DLD1 (cell line): ENCODE data around the gene CRELD1.
"Not testable (repeated sequence)": the region's sequence is repeated elsewhere in the genome, so short reads cannot be mapped to it uniquely, and the experiment has no call there.

ENCODE experiments used
- in situ Hi-C: cut with HindIII; loops from 2 replicates; pipeline ENCODE4 v1.10.0; 2017; ENCODE audit warnings: low sequenced_read_pairs

CRELD1 gene

GRCh38 chr3:9933561-9934234 lies at the start of gene CRELD1:
Gene CRELD1 (plus strand): TSS chr3:9933834. CDS start chr3:9934439, 605 bp downstream.
- in situ Hi-C loops = no loop called here

- in situ Hi-C loops = no loop called here
Observed at GRCh38 chr3:9884555-9885165, 49.0 kb upstream of the CRELD1 start.

GRCh38 chr3:9886328-9886727 lies 47.3 kb upstream of the CRELD1 start:
- in situ Hi-C loops = no loop called here

GRCh38 chr3:9887480-9887879 lies 46.2 kb upstream of the CRELD1 start:
- in situ Hi-C loops = no loop called here

GRCh38 chr3:9888540-9888939 lies 45.1 kb upstream of the CRELD1 start:
- in situ Hi-C loops = no loop called here

GRCh38 chr3:9889405-9889804 lies 44.2 kb upstream of the CRELD1 start:
- in situ Hi-C loops = no loop called here

GRCh38 chr3:9890249-9891071 lies 43.2 kb upstream of the CRELD1 start, which contains the start of gene JAGN1:
Gene JAGN1 (plus strand): TSS chr3:9890610. CDS start chr3:9890723, 113 bp downstream.
- in situ Hi-C loops = no loop called here

- in situ Hi-C loops = no loop called here
Observed at GRCh38 chr3:9891072-9891622, 42.5 kb upstream of the CRELD1 start.

- in situ Hi-C loops = no loop called here
Observed at GRCh38 chr3:9893739-9894138, 39.9 kb upstream of the CRELD1 start.

GRCh38 chr3:9895715-9896114 lies 37.9 kb upstream of the CRELD1 start:
- in situ Hi-C loops = not testable (repeated sequence)

GRCh38 chr3:9896755-9897407 lies 36.8 kb upstream of the CRELD1 start:
- in situ Hi-C loops = not testable (repeated sequence)

GRCh38 chr3:9897408-9898372 lies 35.9 kb upstream of the CRELD1 start:
- in situ Hi-C loops = no loop called here

- in situ Hi-C loops = no loop called here
Observed at GRCh38 chr3:9898467-9899241, 35.0 kb upstream of the CRELD1 start.

- in situ Hi-C loops = no loop called here
Observed at GRCh38 chr3:9899289-9899791, 34.3 kb upstream of the CRELD1 start.

GRCh38 chr3:9900965-9901415 lies 32.6 kb upstream of the CRELD1 start:
- in situ Hi-C loops = not testable (repeated sequence)

GRCh38 chr3:9901967-9902366 lies 31.7 kb upstream of the CRELD1 start:
- in situ Hi-C loops = no loop called here

GRCh38 chr3:9902372-9903237 lies 31.0 kb upstream of the CRELD1 start, which contains the start of gene IL17RE:
Gene IL17RE (plus strand): TSS chr3:9902848. CDS start chr3:9902933, 85 bp downstream.
- in situ Hi-C loops = no loop called here

GRCh38 chr3:9903238-9903624 lies 30.4 kb upstream of the CRELD1 start:
- in situ Hi-C loops = no loop called here
